K562 (cell line): ENCODE results near the gene LAMA1. TPM values are rescaled to one million over a fixed set of nuclear protein-coding genes. Genes with fewer than 3 reads are reported as not detected.

ENCODE experiments used
- CCAR2 ChIP-seq: fragments of 200-400 bp; formaldehyde crosslinking; IDR thresholded peaks from 2 replicates; pipeline ENCODE4 v1.6.1; 2017; ENCODE audit warnings: mild to moderate bottlenecking, low read depth, low read length
- CEBPG ChIP-seq, 3 experiments: fragments of 200-800 bp in 1 of 3; sonication (Bioruptor generic) in 1 of 3; sonication (generic) in 1 of 3; formaldehyde crosslinking in 1 of 3; IDR thresholded peaks in 2 of 3; conservative IDR thresholded peaks in 1 of 3; 2 replicates each; pipeline versions ENCODE4 v1.6.1 to v1.8.0; 2016 to 2022; ENCODE audit warnings: missing compliant biosample characterization in 2 of 3, missing genetic modification characterization in 2 of 3, mild to moderate bottlenecking in 1 of 3, missing genetic modification reagents in 1 of 3
- CHD1 ChIP-seq: fragments of 200-600 bp; sonication (generic); IDR thresholded peaks from one replicate; pipeline ENCODE4 v1.6.1; 2012; ENCODE audit warnings: mild to moderate bottlenecking, moderate library complexity, low read length, inconsistent platforms
- CREB1 ChIP-seq, 2 experiments: sonication (generic) in 1 of 2; formaldehyde crosslinking in 1 of 2; IDR thresholded peaks; 2 replicates each; pipeline versions ENCODE4 v1.6.1 to v1.8.0; 2012 to 2022; ENCODE audit warnings: inconsistent platforms in 1 of 2, mild to moderate bottlenecking in 1 of 2, missing genetic modification reagents in 1 of 2, moderate library complexity in 1 of 2
- LARP7 ChIP-seq: fragments of 450-650 bp; IDR thresholded peaks from 2 replicates; pipeline ENCODE4 v1.6.1; 2016
- MEF2D ChIP-seq: conservative IDR thresholded peaks from 2 replicates; pipeline ENCODE4 v1.6.1; 2016; ENCODE audit warnings: low read depth, missing genetic modification characterization, missing compliant biosample characterization
- MXD1 ChIP-seq: fragments of 250-450 bp; sonication (Bioruptor Pico); IDR thresholded peaks from 2 replicates; pipeline ENCODE4 v1.8.0; 2021; ENCODE audit warnings: borderline replicate concordance, mild to moderate bottlenecking, moderate library complexity; ENCODE audit not compliant: poor library complexity, severe bottlenecking
- MXI1 ChIP-seq: IDR thresholded peaks from 2 replicates; pipeline ENCODE4 v1.6.1; 2011; ENCODE audit warnings: low read depth, mild to moderate bottlenecking, improper control_type of control experiment, low read length
- NCOA1 ChIP-seq: fragments of 450-650 bp; IDR thresholded peaks from 2 replicates; pipeline ENCODE4 v1.6.1; 2016; ENCODE audit warnings: low read depth
- SMARCA4 ChIP-seq: fragments of 450-650 bp; IDR thresholded peaks from 2 replicates; pipeline ENCODE4 v1.6.1; 2016
- TAF7 ChIP-seq: fragments of 450-650 bp; IDR thresholded peaks from 2 replicates; pipeline ENCODE4 v1.6.1; 2016; ENCODE audit warnings: missing genetic modification characterization, missing compliant biosample characterization
- WHSC1 ChIP-seq: IDR thresholded peaks from one replicate; pipeline ENCODE4 v1.6.1; 2012; ENCODE audit warnings: low read length, control low read depth, inconsistent platforms
- ZBTB17 ChIP-seq: fragments of 450-650 bp; formaldehyde crosslinking; IDR thresholded peaks from 2 replicates; pipeline ENCODE4 v1.4.0; 2020; ENCODE audit warnings: mild to moderate bottlenecking
- ZKSCAN8 ChIP-seq: fragments of 200-800 bp; sonication (Bioruptor generic); IDR thresholded peaks from 2 replicates; pipeline ENCODE4 v1.6.1; 2016; ENCODE audit warnings: missing genetic modification characterization, missing compliant biosample characterization
- ZNF253 ChIP-seq: fragments of 250-450 bp; sonication (Bioruptor Pico); conservative IDR thresholded peaks from 2 replicates; pipeline ENCODE4 v1.6.1; 2021; ENCODE audit warnings: mild to moderate bottlenecking
- ZNF280A ChIP-seq: fragments of 450-650 bp; IDR thresholded peaks from 2 replicates; pipeline ENCODE4 v1.6.1; 2018; ENCODE audit warnings: mild to moderate bottlenecking, low read depth; ENCODE audit not compliant: partially characterized antibody
- ZNF75A ChIP-seq: fragments of 450-650 bp; formaldehyde crosslinking; IDR thresholded peaks from 2 replicates; pipeline ENCODE4 v1.4.0; 2020; ENCODE audit warnings: mild to moderate bottlenecking
- ZZZ3 ChIP-seq: fragments of 450-650 bp; IDR thresholded peaks from 2 replicates; pipeline ENCODE4 v1.6.1; 2016; ENCODE audit warnings: antibody characterized with exemption, mild to moderate bottlenecking, moderate library complexity
- polyA plus RNA-seq, 8 experiments: library from polyadenylated mRNA; depleted of rRNA in 4 of 8; stranded (reverse) in 5 of 8; unstranded in 3 of 8; fragments of >200 nt; fragmentation: Nextera tagmentation in 2 of 8; fragmentation: Illumina TruSeq in 1 of 8; extraction: Ambion mirVana in 2 of 8; extraction: Trizol in 1 of 8; gene quantifications; 2 replicates each; pipeline versions ENCODE4 v1.2.1 to v1.2.3, GENCODE V29; 2011 to 2014; ENCODE audit warnings: inconsistent platforms in 1 of 8, missing spikeins in 1 of 8
- total RNA-seq, 7 experiments: library from RNA; depleted of rRNA in 6 of 7; stranded (reverse); fragments of >200 nt in 6 of 7; fragmentation: Illumina TruSeq in 2 of 7; extraction: Trizol in 2 of 7; gene quantifications; 2 replicates each; pipeline versions ENCODE4 v1.2.1 to v1.2.3, GENCODE V29; 2011 to 2021; ENCODE audit warnings: low replicate concordance in 1 of 7
- TF ChIP-seq, protein P1 (sequence below): sonication (generic); formaldehyde crosslinking; IDR thresholded peaks from 2 replicates; pipeline ENCODE4 v1.8.1; 2022; ENCODE audit warnings: missing genetic modification reagents
- TF ChIP-seq, protein P2 (sequence below): fragments of 250-450 bp; sonication (Bioruptor Pico); IDR thresholded peaks from 2 replicates; pipeline ENCODE4 v1.8.0; 2021; ENCODE audit warnings: mild to moderate bottlenecking, moderate library complexity
- TF ChIP-seq, protein P3 (sequence below): sonication (generic); formaldehyde crosslinking; IDR thresholded peaks from 2 replicates; pipeline ENCODE4 v1.5.0; 2020; ENCODE audit warnings: missing genetic modification reagents
- TF ChIP-seq, protein P4 (sequence below): fragments of 250-450 bp; sonication (Bioruptor Pico); IDR thresholded peaks from 2 replicates; pipeline ENCODE4 v1.5.0; 2020; ENCODE audit warnings: mild to moderate bottlenecking, borderline replicate concordance

Gene LAMA1
- total and polyA plus RNA-seq, 9 of the 15 experiments (the other 6 are each of a cell fraction or from before 2014, with no cell fraction given) = 0.04 TPM; not detected in 8

GRCh38 chr18:7038330-7038851, 79.2 kb downstream of the LAMA1 start (continued):
- TF ChIP-seq CEBPG (CRISPR knock-in tag; IDR thresholded peaks at IDR 0.05) = no peak
- TF ChIP-seq CEBPG (tag; conservative IDR thresholded peaks at IDR 0.05 in 1 of 2, IDR thresholded peaks at IDR 0.05 in 1 of 2) = peak; percentile 37 to 41; a peak in 2 of 4 replicates
- no peak for TF ChIP-seq ZKSCAN8 (CRISPR knock-in tag)
- no peak for TF ChIP-seq WHSC1
- no peak for TF ChIP-seq ZBTB17 (CRISPR knock-in tag)
- no peak for TF ChIP-seq CREB1 (IDR thresholded peaks at IDR 0.05)
- TF ChIP-seq CREB1 (CRISPR knock-in tag; IDR thresholded peaks at IDR 0.05) = no peak
- TF ChIP-seq, protein P1, sequence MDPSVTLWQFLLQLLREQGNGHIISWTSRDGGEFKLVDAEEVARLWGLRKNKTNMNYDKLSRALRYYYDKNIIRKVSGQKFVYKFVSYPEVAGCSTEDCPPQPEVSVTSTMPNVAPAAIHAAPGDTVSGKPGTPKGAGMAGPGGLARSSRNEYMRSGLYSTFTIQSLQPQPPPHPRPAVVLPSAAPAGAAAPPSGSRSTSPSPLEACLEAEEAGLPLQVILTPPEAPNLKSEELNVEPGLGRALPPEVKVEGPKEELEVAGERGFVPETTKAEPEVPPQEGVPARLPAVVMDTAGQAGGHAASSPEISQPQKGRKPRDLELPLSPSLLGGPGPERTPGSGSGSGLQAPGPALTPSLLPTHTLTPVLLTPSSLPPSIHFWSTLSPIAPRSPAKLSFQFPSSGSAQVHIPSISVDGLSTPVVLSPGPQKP (CRISPR knock-in tag) = no peak
- TF ChIP-seq ZNF280A = no peak
- no peak for TF ChIP-seq CCAR2
- TF ChIP-seq ZNF75A (CRISPR knock-in tag) = no peak
- no peak for TF ChIP-seq MEF2D (tag)
- TF ChIP-seq, protein P2, sequence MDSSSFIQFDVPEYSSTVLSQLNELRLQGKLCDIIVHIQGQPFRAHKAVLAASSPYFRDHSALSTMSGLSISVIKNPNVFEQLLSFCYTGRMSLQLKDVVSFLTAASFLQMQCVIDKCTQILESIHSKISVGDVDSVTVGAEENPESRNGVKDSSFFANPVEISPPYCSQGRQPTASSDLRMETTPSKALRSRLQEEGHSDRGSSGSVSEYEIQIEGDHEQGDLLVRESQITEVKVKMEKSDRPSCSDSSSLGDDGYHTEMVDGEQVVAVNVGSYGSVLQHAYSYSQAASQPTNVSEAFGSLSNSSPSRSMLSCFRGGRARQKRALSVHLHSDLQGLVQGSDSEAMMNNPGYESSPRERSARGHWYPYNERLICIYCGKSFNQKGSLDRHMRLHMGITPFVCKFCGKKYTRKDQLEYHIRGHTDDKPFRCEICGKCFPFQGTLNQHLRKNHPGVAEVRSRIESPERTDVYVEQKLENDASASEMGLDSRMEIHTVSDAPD = no peak
- TF ChIP-seq SMARCA4 = no peak
- TF ChIP-seq MXD1 (CRISPR knock-in tag) = no peak
- TF ChIP-seq NCOA1 = no peak
- TF ChIP-seq MXI1 = no peak
- TF ChIP-seq ZNF253 = no peak
- no peak for TF ChIP-seq ZZZ3
- TF ChIP-seq LARP7 = no peak
- TF ChIP-seq, protein P3, sequence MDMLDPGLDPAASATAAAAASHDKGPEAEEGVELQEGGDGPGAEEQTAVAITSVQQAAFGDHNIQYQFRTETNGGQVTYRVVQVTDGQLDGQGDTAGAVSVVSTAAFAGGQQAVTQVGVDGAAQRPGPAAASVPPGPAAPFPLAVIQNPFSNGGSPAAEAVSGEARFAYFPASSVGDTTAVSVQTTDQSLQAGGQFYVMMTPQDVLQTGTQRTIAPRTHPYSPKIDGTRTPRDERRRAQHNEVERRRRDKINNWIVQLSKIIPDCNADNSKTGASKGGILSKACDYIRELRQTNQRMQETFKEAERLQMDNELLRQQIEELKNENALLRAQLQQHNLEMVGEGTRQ (CRISPR knock-in tag) = peak; percentile 85
- TF ChIP-seq, protein P4, sequence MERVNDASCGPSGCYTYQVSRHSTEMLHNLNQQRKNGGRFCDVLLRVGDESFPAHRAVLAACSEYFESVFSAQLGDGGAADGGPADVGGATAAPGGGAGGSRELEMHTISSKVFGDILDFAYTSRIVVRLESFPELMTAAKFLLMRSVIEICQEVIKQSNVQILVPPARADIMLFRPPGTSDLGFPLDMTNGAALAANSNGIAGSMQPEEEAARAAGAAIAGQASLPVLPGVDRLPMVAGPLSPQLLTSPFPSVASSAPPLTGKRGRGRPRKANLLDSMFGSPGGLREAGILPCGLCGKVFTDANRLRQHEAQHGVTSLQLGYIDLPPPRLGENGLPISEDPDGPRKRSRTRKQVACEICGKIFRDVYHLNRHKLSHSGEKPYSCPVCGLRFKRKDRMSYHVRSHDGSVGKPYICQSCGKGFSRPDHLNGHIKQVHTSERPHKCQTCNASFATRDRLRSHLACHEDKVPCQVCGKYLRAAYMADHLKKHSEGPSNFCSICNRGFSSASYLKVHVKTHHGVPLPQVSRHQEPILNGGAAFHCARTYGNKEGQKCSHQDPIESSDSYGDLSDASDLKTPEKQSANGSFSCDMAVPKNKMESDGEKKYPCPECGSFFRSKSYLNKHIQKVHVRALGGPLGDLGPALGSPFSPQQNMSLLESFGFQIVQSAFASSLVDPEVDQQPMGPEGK = no peak
- TF ChIP-seq CHD1 = no peak
- TF ChIP-seq TAF7 (tag) = no peak
